Measurements from ENCODE around the gene RAC3.
A peak's percentile ranks its signal among the peaks of the same experiment; 100 is the strongest.

The RAC3 gene

DNA sequence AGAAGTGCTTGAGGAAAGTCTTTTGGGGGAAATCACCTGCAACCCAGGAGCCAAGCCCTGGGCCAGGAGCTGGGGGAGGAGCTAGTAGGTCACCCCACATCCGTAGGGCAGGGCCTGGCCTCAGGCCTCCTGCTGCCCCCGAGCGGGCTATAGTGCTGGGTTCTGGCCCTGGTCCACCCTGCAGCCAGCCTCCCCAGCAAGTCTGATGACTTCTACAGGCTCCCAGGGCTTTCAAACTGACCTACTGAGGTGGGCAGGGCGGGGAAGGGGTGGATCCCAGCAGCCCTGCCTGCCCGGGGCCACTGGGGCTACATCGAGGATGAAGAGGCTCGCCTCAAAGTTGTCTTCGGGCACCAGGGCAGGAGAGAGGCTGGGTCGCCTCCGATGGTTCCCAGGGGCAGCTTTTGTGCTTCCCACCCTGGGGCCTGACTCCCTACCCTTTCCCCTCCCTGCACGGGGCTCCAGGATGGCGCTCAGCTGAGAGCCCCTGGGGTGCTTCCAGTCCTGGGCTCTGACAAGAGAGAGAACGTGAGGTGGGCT, 13.8 kb upstream of the RAC3 start:
- DNase-seq (ENCODE audit: extremely low read depth, insufficient read length) = no peak
- H3K27me3 ChIP-seq (replicated peaks; ENCODE audit: control insufficient read depth, insufficient read depth, low read length) = no peaks in the 10 kb centered on the region
- TF ChIP-seq, protein P1, sequence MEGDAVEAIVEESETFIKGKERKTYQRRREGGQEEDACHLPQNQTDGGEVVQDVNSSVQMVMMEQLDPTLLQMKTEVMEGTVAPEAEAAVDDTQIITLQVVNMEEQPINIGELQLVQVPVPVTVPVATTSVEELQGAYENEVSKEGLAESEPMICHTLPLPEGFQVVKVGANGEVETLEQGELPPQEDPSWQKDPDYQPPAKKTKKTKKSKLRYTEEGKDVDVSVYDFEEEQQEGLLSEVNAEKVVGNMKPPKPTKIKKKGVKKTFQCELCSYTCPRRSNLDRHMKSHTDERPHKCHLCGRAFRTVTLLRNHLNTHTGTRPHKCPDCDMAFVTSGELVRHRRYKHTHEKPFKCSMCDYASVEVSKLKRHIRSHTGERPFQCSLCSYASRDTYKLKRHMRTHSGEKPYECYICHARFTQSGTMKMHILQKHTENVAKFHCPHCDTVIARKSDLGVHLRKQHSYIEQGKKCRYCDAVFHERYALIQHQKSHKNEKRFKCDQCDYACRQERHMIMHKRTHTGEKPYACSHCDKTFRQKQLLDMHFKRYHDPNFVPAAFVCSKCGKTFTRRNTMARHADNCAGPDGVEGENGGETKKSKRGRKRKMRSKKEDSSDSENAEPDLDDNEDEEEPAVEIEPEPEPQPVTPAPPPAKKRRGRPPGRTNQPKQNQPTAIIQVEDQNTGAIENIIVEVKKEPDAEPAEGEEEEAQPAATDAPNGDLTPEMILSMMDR (IDR thresholded peaks at IDR 0.05; ENCODE audit: insufficient read depth, low read length, poor library complexity, severe bottlenecking) = no peak
- no peak overlapping the region for H3K4me3 ChIP-seq (replicated peaks; ENCODE audit: low read depth, low read length)
- H3K36me3 ChIP-seq (ENCODE audit: control insufficient read depth, insufficient read depth, low read length) = no peaks in the 10 kb centered on the region; the same call in none of the 2 replicates

DNA sequence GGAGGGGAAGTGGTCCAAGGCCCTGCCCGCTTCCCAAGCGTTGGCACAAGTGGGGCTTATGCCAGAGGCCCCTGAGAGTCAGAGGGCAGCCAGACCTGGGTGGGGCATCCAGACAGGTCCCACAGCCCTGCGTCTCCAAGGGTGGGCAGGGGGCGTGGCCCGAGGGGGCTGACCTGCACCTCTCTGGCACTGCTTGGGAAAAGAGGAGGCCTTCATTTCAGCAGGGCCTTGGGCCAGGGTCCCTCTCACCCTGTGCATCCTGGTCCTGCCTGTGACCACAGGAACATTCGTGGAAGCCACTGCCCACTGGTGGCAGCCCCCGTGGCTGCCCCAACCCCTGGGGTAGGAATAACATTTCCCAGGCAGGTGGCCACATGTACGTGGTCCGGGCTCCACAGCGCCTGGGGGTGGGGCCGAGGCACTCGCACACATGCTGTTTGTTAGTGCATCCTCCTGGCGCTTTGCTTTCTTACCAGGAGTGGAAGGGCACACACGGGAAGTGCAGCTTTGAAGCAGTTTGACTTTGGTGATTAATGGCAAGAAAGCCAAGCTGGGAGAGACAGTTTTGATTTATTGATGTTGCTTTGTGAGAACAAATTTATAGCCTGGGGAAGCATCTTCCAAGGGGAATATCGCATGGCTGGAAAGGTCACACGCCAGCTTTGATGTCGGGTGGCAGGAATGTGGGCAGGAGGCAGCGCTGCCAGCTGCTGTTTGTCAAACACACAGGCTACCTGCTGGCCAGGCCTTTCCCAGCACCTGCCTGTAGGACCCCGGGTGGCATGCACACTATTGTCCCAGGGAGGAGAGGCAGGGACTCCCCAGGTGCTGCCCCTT, 13.1 kb upstream of the RAC3 start:
- no peak overlapping the region for H3K4me3 ChIP-seq (replicated peaks; ENCODE audit: low read depth, low read length)
- TF ChIP-seq, protein P1 (IDR thresholded peaks at IDR 0.05; ENCODE audit: insufficient read depth, low read length, poor library complexity, severe bottlenecking) = no peak
- H3K27me3 ChIP-seq (replicated peaks; ENCODE audit: control insufficient read depth, insufficient read depth, low read length) = no peaks in the 10 kb centered on the region
- H3K36me3 ChIP-seq (ENCODE audit: control insufficient read depth, insufficient read depth, low read length) = no peaks in the 10 kb centered on the region; the same call in none of the 2 replicates
- no peak for DNase-seq (ENCODE audit: extremely low read depth, insufficient read length)

DNA sequence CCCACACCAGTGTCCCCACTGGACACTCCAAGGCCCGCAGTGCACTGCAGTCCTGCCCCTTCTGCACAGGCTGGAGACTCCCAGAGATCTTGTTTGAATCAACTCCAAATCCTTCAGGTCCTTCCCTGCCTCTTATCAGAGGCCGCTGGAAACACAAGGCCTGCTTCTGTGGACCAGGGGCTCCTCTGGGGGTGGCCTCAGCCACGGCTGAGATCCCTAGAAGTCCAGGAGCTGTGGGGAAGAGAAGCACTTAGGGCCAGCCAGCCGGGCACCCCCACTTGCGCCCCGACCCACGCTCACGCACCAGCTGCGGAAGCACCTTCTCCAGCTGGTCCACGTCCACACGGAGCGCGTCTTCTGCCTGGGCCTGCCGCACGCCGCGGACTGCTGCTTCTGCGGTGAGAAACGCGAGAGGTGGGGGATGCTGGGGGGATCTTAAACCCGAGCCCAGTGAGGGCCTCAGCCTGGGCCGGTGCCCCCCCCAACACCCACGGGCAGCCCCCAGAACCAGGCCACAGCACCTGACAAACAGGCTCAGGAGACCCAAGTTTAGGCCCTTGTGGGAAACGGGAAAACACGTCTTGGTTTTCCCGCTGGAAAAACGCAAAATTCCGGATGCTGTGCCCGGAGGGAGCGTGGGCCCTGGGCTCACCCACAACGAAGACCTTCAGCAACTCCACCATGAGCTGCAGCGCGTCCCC, 12.3 kb upstream of the RAC3 start:
- DNase-seq (ENCODE audit: extremely low read depth, insufficient read length) = no peak
- TF ChIP-seq, protein P1 (IDR thresholded peaks at IDR 0.05; ENCODE audit: insufficient read depth, low read length, poor library complexity, severe bottlenecking) = no peak
- H3K4me3 ChIP-seq (replicated peaks; ENCODE audit: low read depth, low read length) = no peak overlapping the region

DNA sequence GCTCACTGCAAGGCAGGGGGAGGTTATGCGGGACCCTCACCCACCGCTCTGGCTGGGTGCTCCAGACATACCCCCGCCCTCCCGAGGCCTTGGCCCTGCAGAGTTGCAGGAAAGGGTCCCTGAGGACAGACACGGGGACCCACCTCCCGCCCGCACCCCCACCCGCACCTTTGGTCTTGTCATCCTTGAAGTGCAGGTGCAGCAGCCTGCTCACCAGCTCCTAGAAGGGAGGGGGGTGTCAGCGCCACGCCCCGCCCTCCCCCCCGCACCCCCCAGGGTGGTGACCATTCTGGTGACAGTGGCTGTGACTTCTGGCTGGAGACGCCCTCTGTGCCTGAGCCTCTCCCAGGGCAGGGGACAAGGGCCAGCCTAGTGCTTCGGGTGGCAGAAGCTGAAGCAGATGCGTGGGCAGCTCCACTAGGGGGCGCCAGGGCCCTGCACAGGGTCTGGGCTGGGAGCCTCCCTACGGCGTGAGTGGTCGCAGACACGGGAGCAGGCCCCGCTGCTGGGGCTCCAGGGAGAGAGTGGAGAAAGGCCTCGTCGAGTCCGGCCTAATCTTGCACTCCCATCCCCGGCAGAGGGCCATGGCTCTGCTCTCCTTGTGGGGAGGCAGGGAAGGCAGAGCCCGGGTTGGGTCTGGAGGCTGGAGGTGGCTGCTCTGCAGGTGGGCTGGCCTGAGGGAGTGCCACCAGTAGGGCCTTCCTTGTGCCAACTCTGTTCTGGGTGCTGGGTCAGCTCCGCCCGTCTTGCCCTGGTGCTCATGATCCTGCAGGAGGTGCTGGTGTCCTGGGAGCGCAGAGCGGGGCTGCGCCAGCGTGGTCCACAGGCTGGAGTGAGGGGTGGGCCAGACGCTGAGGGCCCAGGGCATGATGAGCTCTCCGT, 11.5 kb upstream of the RAC3 start:
- TF ChIP-seq, protein P1 (IDR thresholded peaks at IDR 0.05; ENCODE audit: insufficient read depth, low read length, poor library complexity, severe bottlenecking) = peak; percentile 92
- peak; percentile 61 for DNase-seq (ENCODE audit: extremely low read depth, insufficient read length)

More for the DNA sequence above, 12.3 kb upstream of the RAC3 start:
- Histone ChIP-seq H3K36me3 (ENCODE audit: control insufficient read depth, insufficient read depth, low read length) (no peaks in the 10 kb centered on the region; the same call in none of the 2 replicates), H3K27me3 (replicated peaks; ENCODE audit: control insufficient read depth, insufficient read depth, low read length) (no peaks in the 10 kb centered on the region)

DNA sequence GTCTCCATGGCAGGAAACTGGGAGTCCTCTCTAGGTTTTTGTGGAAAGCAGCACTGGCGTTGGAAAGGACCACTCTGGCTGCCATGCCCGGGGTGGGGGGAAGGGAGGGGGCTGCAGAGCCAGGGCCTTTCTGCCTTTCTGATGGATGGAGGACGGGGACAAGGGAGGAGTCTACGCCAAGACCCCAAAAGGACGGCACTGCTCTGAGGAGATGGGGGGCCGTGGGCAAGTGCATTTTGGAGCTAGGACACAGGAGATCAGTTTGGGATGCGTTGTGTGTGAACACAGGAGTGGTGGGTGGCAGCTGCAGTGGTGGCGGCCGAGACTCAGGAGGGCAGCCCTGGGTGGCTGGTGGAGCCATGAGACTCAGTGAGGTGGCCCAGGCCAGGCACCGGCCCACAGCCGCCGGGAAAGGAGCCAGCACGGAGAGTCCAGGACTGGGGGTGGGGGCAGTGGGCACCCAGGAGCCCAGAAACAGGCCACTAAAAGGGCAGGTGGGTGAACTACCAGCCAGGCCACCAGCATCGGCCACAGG, 10.8 kb upstream of the RAC3 start:
- DNase-seq (ENCODE audit: extremely low read depth, insufficient read length) = no peak
- Histone ChIP-seq H3K36me3 (ENCODE audit: control insufficient read depth, insufficient read depth, low read length) (no peaks in the 10 kb centered on the region; the same call in none of the 2 replicates), H3K27me3 (replicated peaks; ENCODE audit: control insufficient read depth, insufficient read depth, low read length) (no peaks in the 10 kb centered on the region), H3K4me3 (replicated peaks; ENCODE audit: low read depth, low read length) (peak overlapping the region; percentile 8)
- TF ChIP-seq, protein P1 (IDR thresholded peaks at IDR 0.05; ENCODE audit: insufficient read depth, low read length, poor library complexity, severe bottlenecking) = no peak

More for the DNA sequence above, 11.5 kb upstream of the RAC3 start:
- H3K36me3 ChIP-seq (ENCODE audit: control insufficient read depth, insufficient read depth, low read length) = no peaks in the 10 kb centered on the region; the same call in none of the 2 replicates
- H3K27me3 ChIP-seq (replicated peaks; ENCODE audit: control insufficient read depth, insufficient read depth, low read length) = no peaks in the 10 kb centered on the region
- no peak overlapping the region for H3K4me3 ChIP-seq (replicated peaks; ENCODE audit: low read depth, low read length)

All from GM06990 (cell line).